Activated naive CD8-positive, alpha-beta T cell treated with anti-CD3 and anti-CD28 coated beads, Interleukin-2, amount 10 ng/mL, durations not matched to agents 7 days and 5 days (primary cell): ENCODE results near the gene TMEM89. TPM values are rescaled to one million over a fixed set of nuclear protein-coding genes. Genes with fewer than 3 reads are reported as not detected.

Source experiments
- ATAC-seq: fragments of 150-1000 bp; cut with Tn5 transposase; one replicate; pipeline ENCODE4 v1.10.0; 2021; ENCODE audit warnings: low read depth, moderate library complexity
- POLR2A ChIA-PET: fragments of 350-600 bp; sonication (Branson Sonifier 250); formaldehyde crosslinking; loops from one replicate; lab custom pipeline; 2021; ENCODE audit warnings: antibody characterized with exemption; lab: Charles Lee
- DNase-seq: peaks from one replicate; pipeline ENCODE4 v3.0.0; 2021
- H3K27ac Mint-ChIP-seq: one replicate; pipeline ENCODE4 v1.8.0; 2022; ENCODE audit warnings: mild to moderate bottlenecking, mixed read lengths
- H3K27me3 Mint-ChIP-seq: one replicate; pipeline ENCODE4 v1.8.0; 2022; ENCODE audit warnings: mild to moderate bottlenecking, moderate library complexity, mixed read lengths
- H3K36me3 Mint-ChIP-seq: one replicate; pipeline ENCODE4 v1.8.0; 2021; ENCODE audit warnings: mild to moderate bottlenecking, mixed read lengths
- H3K4me1 Mint-ChIP-seq: one replicate; pipeline ENCODE4 v1.8.0; 2021; ENCODE audit warnings: mixed read lengths
- H3K4me3 Mint-ChIP-seq: one replicate; pipeline ENCODE4 v1.8.0; 2022; ENCODE audit warnings: mild to moderate bottlenecking, moderate library complexity, mixed read lengths
- H3K9me3 Mint-ChIP-seq: one replicate; pipeline ENCODE4 v1.8.0; 2021; ENCODE audit warnings: mixed read lengths
- total RNA-seq, 2 experiments: library from RNA; stranded (reverse); gene quantifications; one replicate each; pipeline ENCODE4 v1.2.3, GENCODE V29; 2021

Gene TMEM89
- not detected for total RNA-seq

DNA sequence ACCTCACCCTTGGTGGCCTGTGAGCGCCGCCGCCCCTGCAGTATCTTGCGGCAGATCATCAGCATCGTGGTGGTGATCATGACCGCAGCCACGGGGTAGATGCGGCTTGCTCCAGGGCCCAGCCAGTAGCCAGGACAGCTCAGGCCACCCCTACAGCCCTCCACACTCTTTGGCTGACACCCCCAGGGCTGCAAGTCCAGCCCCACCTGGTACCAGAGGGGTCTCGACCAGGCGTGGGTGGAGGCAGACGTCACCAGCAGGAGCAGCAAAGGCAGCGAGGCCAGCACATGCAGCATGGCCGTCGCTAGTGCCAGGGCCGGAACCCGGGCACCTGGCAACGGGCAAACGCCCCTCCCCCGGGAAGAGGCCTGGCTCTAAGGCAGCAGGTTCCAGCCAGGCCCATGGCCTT, at the start of gene TMEM89:
Gene TMEM89 (minus strand): TSS at position 309 of the 409 bp plus-strand sequence. CDS start 13 bp downstream, at position 296.
- POLR2A ChIA-PET, result interaction anchor here (1.1 kb wide), 1 partner anchor 13 kb away, joined by 3 read pairs; no protein-coding TSS in a partner anchor
- no peak for DNase-seq
- Mint-ChIP-seq H3K27me3 (no peaks in the 10 kb centered on the region), H3K9me3 (peaks cover 12% of the 10 kb centered on the region), H3K27ac (no peak within 1 kb of the TSS), H3K36me3 (peaks cover 21% of the 10 kb centered on the region), H3K4me1 (peaks cover 8% of the 10 kb centered on the region), H3K4me3 (no peak within 1 kb of the TSS)
- ATAC-seq, result no peak

GRCh38 chr3:48664929-48665328, 43.4 kb upstream of the TMEM89 start:
- no peak for ATAC-seq
- no peaks in the 10 kb centered on the region for H3K9me3 Mint-ChIP-seq
- POLR2A ChIA-PET, result no interaction called here
- H3K27ac Mint-ChIP-seq, result no peak overlapping the region
- DNase-seq, result no peak
- H3K4me1 Mint-ChIP-seq, result peaks cover 8% of the 10 kb centered on the region
- peaks cover 4% of the 10 kb centered on the region for H3K36me3 Mint-ChIP-seq
- peaks cover 6% of the 10 kb centered on the region for H3K27me3 Mint-ChIP-seq
- H3K4me3 Mint-ChIP-seq, result no peak overlapping the region

DNA sequence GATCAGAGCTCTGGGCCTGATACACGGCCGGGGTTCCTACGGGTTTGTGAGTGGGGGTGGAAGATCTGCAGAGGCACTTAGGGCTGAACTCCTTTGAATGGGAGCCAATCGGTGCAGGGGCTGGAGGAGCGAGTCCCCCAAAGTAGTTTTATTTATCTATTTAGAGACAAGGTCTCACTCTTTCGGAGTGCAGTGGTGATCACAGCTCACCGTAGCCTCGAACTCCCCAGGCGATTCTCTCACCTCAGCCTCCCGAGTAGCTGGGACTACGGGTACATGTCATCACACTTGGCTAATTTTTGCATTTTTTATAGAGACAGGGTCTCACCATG, 42.7 kb upstream of the TMEM89 start:
- Mint-ChIP-seq H3K4me1 (peaks cover 8% of the 10 kb centered on the region), H3K27ac (no peak overlapping the region)
- POLR2A ChIA-PET, result interaction anchor here (0.9 to 1.6 kb wide), 2 partner anchors 10 to 29 kb away, joined by 5 read pairs; partner anchors contain the start of gene SLC26A6

DNA sequence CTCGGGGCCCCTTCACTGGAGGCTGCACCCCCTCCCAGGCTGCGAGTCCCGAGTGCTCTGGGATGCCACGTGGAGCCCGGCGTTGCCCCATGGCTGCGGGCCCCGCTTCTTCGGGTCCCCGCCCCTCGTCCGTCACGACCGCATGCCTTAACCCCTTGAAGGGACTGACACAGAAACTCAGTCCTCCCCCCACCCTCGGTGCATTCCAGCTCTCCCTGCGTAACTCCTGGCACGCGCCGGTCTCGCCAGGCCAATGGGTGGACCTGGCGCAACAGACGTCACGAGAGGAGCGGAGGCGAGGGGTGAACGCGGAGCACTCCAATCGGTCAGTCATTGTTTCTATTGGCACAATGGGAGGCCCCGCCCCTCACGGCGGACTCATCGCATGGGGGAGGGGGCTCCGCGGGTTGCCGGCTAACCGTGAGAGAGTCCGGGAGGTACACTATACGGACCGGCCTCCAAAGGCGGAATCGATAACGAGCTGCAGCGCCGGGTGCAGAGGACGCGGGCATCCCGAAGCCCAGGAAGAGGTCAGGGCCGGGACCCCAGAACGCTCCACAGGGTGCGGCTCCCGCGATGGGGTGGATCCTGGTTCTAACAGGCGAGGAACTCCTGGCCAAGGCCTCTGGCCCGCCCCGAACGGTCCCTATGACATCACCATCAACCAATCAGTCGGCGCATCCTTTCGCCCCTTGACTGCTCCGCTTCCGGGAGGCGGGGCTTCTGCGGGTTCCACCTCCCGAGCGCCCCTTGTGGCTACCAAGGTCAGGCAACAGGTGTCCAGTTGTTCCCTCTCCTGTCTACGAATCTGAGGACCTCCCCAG, 42.1 kb upstream of the TMEM89 start:
- DNase-seq (peak; percentile 93), ATAC-seq (peak; percentile 86)
- POLR2A ChIA-PET, result interaction anchor here (0.6 to 1.6 kb wide), 3 partner anchors 11 to 328 kb away, joined by 3 to 5 read pairs (median 5); partner anchors contain the start of gene SLC26A6
- peak overlapping the region; percentile 84 for H3K27ac Mint-ChIP-seq
- H3K27me3 Mint-ChIP-seq, result peaks cover 8% of the 10 kb centered on the region
- H3K9me3 Mint-ChIP-seq, result no peaks in the 10 kb centered on the region
- H3K4me3 Mint-ChIP-seq, result peak overlapping the region; percentile 82
- peaks cover 8% of the 10 kb centered on the region for H3K4me1 Mint-ChIP-seq
- peaks cover 3% of the 10 kb centered on the region for H3K36me3 Mint-ChIP-seq

More for the DNA sequence above, 42.7 kb upstream of the TMEM89 start:
- Mint-ChIP-seq H3K9me3 (no peaks in the 10 kb centered on the region), H3K4me3 (peak overlapping the region; percentile 82), H3K27me3 (peaks cover 8% of the 10 kb centered on the region), H3K36me3 (peaks cover 3% of the 10 kb centered on the region)
- no peak for ATAC-seq
- DNase-seq, result no peak

GRCh38 chr3:48662753-48663488, 41.4 kb upstream of the TMEM89 start, which contains the start of gene CELSR3:
Gene CELSR3 (minus strand): TSS chr3:48662886. CDS start chr3:48662634, 252 bp downstream.
- Mint-ChIP-seq H3K27me3 (peaks cover 8% of the 10 kb centered on the region), H3K4me3 (peak within 1 kb of the TSS; percentile 82), H3K27ac (peak within 1 kb of the TSS; percentile 84), H3K36me3 (no peaks in the 10 kb centered on the region), H3K4me1 (peaks cover 8% of the 10 kb centered on the region), H3K9me3 (no peaks in the 10 kb centered on the region)
- DNase-seq, result peak; percentile 70
- peak; percentile 41 for ATAC-seq
- POLR2A ChIA-PET, result interaction anchor here (0.6 to 1.6 kb wide), 2 partner anchors 11 to 329 kb away, joined by 3 to 5 read pairs; no protein-coding TSS in a partner anchor

DNA sequence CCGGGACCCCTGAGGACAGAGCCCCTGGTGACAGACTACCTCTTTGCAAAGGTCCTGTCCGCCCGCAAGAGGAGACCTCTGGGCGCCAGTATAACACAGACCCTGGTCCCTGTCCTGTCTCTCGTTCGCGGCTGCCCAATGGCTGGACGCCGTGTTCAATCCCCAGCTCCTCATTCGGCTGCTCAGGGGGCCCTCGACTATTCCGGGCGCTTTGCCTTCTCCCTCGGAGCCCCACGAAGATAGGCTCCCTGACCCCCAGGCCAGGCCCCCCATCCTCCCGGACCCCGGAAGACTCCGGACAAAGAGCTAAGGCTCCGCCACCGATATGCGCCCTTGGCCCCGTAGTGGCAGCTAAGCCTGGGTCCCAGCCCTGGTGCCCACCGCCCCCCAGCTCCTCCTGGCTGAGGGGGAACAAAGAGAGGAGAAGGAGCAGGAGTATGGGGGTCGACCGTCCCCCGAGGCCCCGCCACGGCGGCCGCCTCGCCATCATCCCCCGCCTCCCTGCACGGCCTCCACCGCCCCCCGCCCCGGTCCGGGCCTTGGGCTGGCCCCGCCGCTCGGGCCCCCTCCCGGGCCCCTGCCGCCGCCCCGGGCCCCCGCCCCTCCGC, 40.7 kb upstream of the TMEM89 start:
- no peaks in the 10 kb centered on the region for H3K9me3 Mint-ChIP-seq
- H3K4me3 Mint-ChIP-seq, result peak overlapping the region; percentile 53
- H3K27ac Mint-ChIP-seq, result no peak overlapping the region
- H3K4me1 Mint-ChIP-seq, result peaks cover 13% of the 10 kb centered on the region
- DNase-seq (no peak), ATAC-seq (no peak)
- H3K27me3 Mint-ChIP-seq, result peaks cover 8% of the 10 kb centered on the region
- POLR2A ChIA-PET, result interaction anchor here (1.6 kb wide), 1 partner anchor 12 kb away, joined by 5 read pairs; no protein-coding TSS in a partner anchor
- no peaks in the 10 kb centered on the region for H3K36me3 Mint-ChIP-seq

DNA sequence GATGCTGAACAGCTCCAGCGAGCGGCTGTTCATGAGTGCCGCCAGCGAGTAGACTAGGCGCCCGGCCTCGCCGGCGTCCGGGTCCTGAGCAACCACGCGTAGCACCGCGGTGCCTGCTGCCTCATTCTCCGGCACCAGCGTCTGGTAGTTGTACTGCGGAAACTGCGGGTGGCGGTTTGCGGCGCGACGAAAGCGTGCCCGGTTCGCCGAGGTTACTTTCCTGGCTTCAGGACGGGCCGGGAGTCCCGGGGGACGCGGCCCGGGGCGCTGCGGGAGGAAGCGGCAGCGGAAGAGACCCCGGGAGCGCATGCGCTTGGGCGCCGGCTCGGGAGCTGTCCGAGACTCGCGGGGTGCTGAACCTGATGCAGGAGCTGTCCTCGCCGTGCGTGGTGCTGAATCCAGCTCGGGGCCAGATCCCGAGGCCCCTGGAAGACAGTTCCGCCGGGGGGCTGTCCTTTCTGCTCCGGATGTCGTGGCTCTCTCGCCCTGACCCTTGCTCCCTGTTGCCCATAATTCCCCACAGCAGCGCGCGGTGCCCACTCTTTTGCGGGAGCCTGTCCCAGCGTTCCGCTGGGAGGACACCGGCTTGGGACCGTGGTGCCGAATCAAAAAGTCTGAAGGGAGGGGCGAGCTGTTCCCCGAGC, 40.1 kb upstream of the TMEM89 start:
- Mint-ChIP-seq H3K4me1 (peaks cover 13% of the 10 kb centered on the region), H3K4me3 (peak overlapping the region; percentile 53), H3K27ac (no peak overlapping the region), H3K9me3 (no peaks in the 10 kb centered on the region), H3K27me3 (peaks cover 8% of the 10 kb centered on the region), H3K36me3 (no peaks in the 10 kb centered on the region)
- POLR2A ChIA-PET, result no interaction called here
- ATAC-seq, result peak; percentile 15
- DNase-seq, result peak; percentile 93

DNA sequence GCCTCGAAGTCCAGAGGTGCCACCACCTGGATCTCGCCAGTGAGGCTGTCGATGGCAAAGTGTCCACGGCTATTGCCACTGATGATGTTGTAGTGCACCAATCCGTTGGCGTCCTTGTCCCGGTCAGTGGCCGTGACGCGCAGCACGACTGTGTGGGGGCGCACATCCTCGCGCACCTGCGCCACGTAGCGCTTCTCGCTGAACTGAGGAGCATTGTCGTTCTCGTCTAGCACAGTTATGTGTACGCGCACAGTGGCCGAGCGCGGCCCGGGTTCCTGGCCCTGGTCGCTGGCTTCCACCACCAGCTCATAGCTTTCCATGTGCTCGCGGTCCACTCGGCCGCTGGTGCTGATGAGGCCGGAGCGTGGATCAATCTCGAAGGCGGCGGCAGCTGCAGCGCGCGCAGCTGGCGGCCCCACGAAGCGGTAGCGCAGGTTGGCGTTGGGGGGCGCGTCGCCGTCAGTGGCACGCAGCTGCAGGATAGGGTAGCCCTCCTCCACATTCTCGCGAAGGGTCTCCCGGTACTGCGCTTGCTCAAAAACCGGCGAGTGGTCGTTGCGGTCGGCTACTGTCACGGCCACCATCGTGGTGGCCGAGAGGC, 39.3 kb upstream of the TMEM89 start:
- DNase-seq (no peak), ATAC-seq (no peak)
- POLR2A ChIA-PET, result no interaction called here
- Mint-ChIP-seq H3K36me3 (no peaks in the 10 kb centered on the region), H3K4me1 (peaks cover 13% of the 10 kb centered on the region), H3K27ac (no peak overlapping the region), H3K4me3 (no peak overlapping the region), H3K9me3 (no peaks in the 10 kb centered on the region), H3K27me3 (peaks cover 8% of the 10 kb centered on the region)

GRCh38 chr3:48656841-48657281, 35.3 kb upstream of the TMEM89 start:
- DNase-seq (peak; percentile 63), ATAC-seq (peak; percentile 13)
- POLR2A ChIA-PET, result interaction anchor here (0.6 kb wide), 1 partner anchor 264 kb away, joined by 6 read pairs; no protein-coding TSS in a partner anchor
- Mint-ChIP-seq H3K27ac (peak overlapping the region; percentile 84), H3K4me1 (peaks cover 12% of the 10 kb centered on the region), H3K36me3 (peaks cover 9% of the 10 kb centered on the region), H3K9me3 (no peaks in the 10 kb centered on the region), H3K27me3 (peaks cover 6% of the 10 kb centered on the region), H3K4me3 (peak overlapping the region; percentile 77)

DNA sequence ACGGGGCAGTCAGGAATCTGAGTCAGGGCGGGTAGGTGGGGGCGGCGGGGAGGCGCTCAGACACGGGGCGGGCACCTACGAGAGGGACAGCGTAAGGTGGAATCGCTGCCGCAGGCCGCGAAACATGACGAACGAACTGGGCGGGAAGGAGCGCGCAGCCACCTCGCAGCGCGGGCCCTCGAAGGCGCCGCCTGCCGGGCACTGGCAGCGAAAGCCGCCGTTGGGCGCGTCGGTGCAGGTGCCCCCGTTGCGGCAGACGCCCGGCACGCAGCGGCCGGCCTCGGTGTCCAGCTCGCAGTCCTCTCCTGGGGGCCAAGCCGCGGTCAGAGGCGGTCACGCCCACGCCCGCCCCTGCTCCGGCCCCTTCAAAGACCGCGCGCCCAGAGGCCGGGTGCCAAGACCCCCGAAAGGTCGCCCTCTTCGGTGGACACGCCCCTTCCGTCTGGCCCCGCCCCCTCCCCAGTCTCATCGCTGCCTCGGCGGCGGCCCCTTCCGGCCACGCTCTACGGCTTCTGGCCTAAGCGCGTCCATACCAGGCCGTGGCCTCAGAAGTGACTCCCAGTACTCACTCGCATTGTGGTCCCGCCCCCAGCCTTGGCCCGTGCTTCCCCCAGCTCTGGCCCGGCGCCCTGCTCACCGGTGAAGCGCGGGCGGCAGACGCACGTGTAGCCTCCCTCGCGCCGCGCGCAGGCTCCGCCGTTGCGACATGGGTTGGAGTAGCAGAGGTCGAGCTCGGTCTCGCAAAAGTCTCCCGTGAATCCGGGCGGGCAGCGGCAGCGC, 34.7 kb upstream of the TMEM89 start:
- H3K27ac Mint-ChIP-seq, result peak overlapping the region; percentile 86
- no peaks in the 10 kb centered on the region for H3K9me3 Mint-ChIP-seq
- POLR2A ChIA-PET, result interaction anchor here (0.6 to 2.4 kb wide), 2 partner anchors 20 to 265 kb away, joined by 6 to 7 read pairs; partner anchors contain the start of gene SLC26A6
- peak overlapping the region; percentile 79 for H3K4me3 Mint-ChIP-seq
- ATAC-seq (peak; percentile 77), DNase-seq (peak; percentile 95)
- H3K4me1 Mint-ChIP-seq, result peaks cover 12% of the 10 kb centered on the region
- H3K36me3 Mint-ChIP-seq, result peaks cover 9% of the 10 kb centered on the region
- H3K27me3 Mint-ChIP-seq, result peaks cover 4% of the 10 kb centered on the region

DNA sequence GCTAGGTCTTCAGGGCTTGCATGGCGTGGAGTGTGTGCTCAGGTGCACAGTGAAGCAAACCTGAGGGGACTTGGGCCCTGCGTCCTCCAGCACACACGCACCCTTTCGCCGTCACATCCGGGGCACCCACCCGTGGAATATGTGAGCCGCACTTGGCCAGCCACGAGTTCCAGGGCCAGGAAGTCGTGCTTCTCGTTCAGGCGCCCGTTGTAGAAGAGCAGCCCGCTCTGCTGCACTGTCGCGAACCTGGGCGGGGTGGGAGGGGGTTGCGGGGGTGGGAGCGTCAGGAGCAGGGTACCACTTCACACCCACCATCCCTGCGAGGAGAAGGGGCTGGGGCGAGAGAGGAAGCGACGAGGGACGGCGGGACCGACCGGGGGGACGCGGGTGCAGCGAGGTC, 34.0 kb upstream of the TMEM89 start:
- Mint-ChIP-seq H3K27me3 (peaks cover 4% of the 10 kb centered on the region), H3K36me3 (peaks cover 9% of the 10 kb centered on the region), H3K9me3 (no peaks in the 10 kb centered on the region), H3K4me1 (peaks cover 12% of the 10 kb centered on the region), H3K27ac (peak overlapping the region; percentile 86), H3K4me3 (peak overlapping the region; percentile 79)
- POLR2A ChIA-PET, result interaction anchor here (2.4 kb wide), 1 partner anchor 20 kb away, joined by 7 read pairs; the partner anchor contains the start of gene SLC26A6
- ATAC-seq, result peak; percentile 58
- peak; percentile 69 for DNase-seq
